ENCODE data around the gene PP2D1.

The PP2D1 gene

GRCh38 chr3:19954676-19955075 lies 57.4 kb downstream of the PP2D1 start:
- no peak for TF ChIP-seq CTCF (IDR thresholded peaks at IDR 0.05; ENCODE audit: low read depth, low read length, missing control alignments)
- in situ Hi-C loops (cut with HindIII; ENCODE audit: low sequenced_read_pairs): no loop called here
- no peak for DNase-seq (ENCODE audit: low read depth)
- no peak overlapping the region for H3K4me3 ChIP-seq (ENCODE audit: low read depth, low read length)

GRCh38 chr3:19950316-19950715 lies 61.7 kb downstream of the PP2D1 start:
- H3K4me3 ChIP-seq (ENCODE audit: low read depth, low read length): no peak overlapping the region
- TF ChIP-seq CTCF (IDR thresholded peaks at IDR 0.05; ENCODE audit: low read depth, low read length, missing control alignments): no peak
- DNase-seq (ENCODE audit: low read depth): no peak
- in situ Hi-C loops (cut with HindIII; ENCODE audit: low sequenced_read_pairs): no loop called here

- no peak for TF ChIP-seq CTCF (IDR thresholded peaks at IDR 0.05; ENCODE audit: low read depth, low read length, missing control alignments)
- peak overlapping the region; percentile 91 for H3K4me3 ChIP-seq (ENCODE audit: low read depth, low read length)
- in situ Hi-C loops (cut with HindIII; ENCODE audit: low sequenced_read_pairs): no loop called here
- DNase-seq (ENCODE audit: low read depth): no peak
Measured at GRCh38 chr3:19948226-19948591, 63.9 kb downstream of the PP2D1 start.

GRCh38 chr3:19947549-19948225 lies 64.4 kb downstream of the PP2D1 start:
- no peak for DNase-seq (ENCODE audit: low read depth)
- no peak for TF ChIP-seq CTCF (IDR thresholded peaks at IDR 0.05; ENCODE audit: low read depth, low read length, missing control alignments)
- peak overlapping the region; percentile 91 for H3K4me3 ChIP-seq (ENCODE audit: low read depth, low read length)
- in situ Hi-C loops (cut with HindIII; ENCODE audit: low sequenced_read_pairs): no loop called here

- in situ Hi-C loops (cut with HindIII; ENCODE audit: low sequenced_read_pairs): no loop called here
- DNase-seq (ENCODE audit: low read depth): peak; percentile 95
- H3K4me3 ChIP-seq (ENCODE audit: low read depth, low read length): peak within 1 kb of the TSS; percentile 91
- TF ChIP-seq CTCF (IDR thresholded peaks at IDR 0.05; ENCODE audit: low read depth, low read length, missing control alignments): no peak
Measured at GRCh38 chr3:19946832-19947548, 65.1 kb downstream of the PP2D1 start, which contains the start of gene RAB5A. Gene RAB5A (plus strand): TSS chr3:19947097. CDS start chr3:19950899, 3,802 bp downstream.

- no peak for TF ChIP-seq CTCF (IDR thresholded peaks at IDR 0.05; ENCODE audit: low read depth, low read length, missing control alignments)
- no peak for DNase-seq (ENCODE audit: low read depth)
- in situ Hi-C loops (cut with HindIII; ENCODE audit: low sequenced_read_pairs): no loop called here
- H3K4me3 ChIP-seq (ENCODE audit: low read depth, low read length): peak overlapping the region; percentile 91
Measured at GRCh38 chr3:19945969-19946831, 65.9 kb downstream of the PP2D1 start.

Measured in astrocyte of the cerebellum (primary cell).